Panc1 (cell line): ENCODE measurements around the gene ZNF526. TPM values are rescaled to one million over a fixed set of nuclear protein-coding genes. Genes with fewer than 3 reads are reported as not detected.
A peak's percentile ranks its signal among the peaks of the same experiment; 100 is the strongest.

Experiments
- ATAC-seq: fragments of 200-7000 bp; cut with Tn5 transposase; 2 replicates; pipeline ENCODE4 v1.9.1; 2020; ENCODE audit warnings: mild to moderate bottlenecking, moderate library complexity
- BruUV-seq: library from RNA; stranded (reverse); fragments of 400-500 nt; replicated peaks from 2 replicates; lab custom pipeline; 2021; lab: Mats Ljungman, UMichigan
- CTCF ChIA-PET: fragments of 300-600 bp; sonication (Branson Sonifier 250); formaldehyde crosslinking; loops from one replicate; lab custom pipeline; 2022; ENCODE audit warnings: antibody characterized with exemption; lab: Charles Lee
- POLR2A ChIA-PET: fragments of 300-600 bp; sonication (Branson Sonifier 250); formaldehyde crosslinking; loops from one replicate; lab custom pipeline; 2022; ENCODE audit warnings: antibody characterized with exemption; lab: Charles Lee
- DNase-seq: peaks from one replicate; pipeline ENCODE4 v3.0.0-alpha.2; 2010; ENCODE audit warnings: low read depth, low spot score
- H3K27ac ChIP-seq: 2 replicates; pipeline ENCODE4 v1.5.1; 2011; ENCODE audit warnings: mild to moderate bottlenecking, low read length, inconsistent platforms
- H3K27me3 ChIP-seq: fragments of 200-500 bp; sonication (Bioruptor generic); 2 replicates; pipeline ENCODE4 v1.6.0; 2014; ENCODE audit warnings: low read length, inconsistent platforms; ENCODE audit not compliant: control insufficient read depth, insufficient read depth
- H3K36me3 ChIP-seq: fragments of 200-500 bp; sonication (Bioruptor generic); 2 replicates; pipeline ENCODE4 v1.5.1; 2014; ENCODE audit warnings: inconsistent platforms, mild to moderate bottlenecking, low read length, moderate library complexity; ENCODE audit not compliant: control insufficient read depth, insufficient read depth
- H3K4me1 ChIP-seq: 2 replicates; pipeline ENCODE4 v1.5.1; 2011; ENCODE audit warnings: inconsistent platforms, mild to moderate bottlenecking, low read length, moderate library complexity; ENCODE audit not compliant: control insufficient read depth, insufficient read depth
- H3K4me3 ChIP-seq, 2 experiments: 2 replicates each; pipeline ENCODE4 v1.5.1; 2011 to 2012; ENCODE audit warnings: low read depth in 2 of 2, low read length in 2 of 2, mild to moderate bottlenecking in 2 of 2, inconsistent platforms in 1 of 2, moderate library complexity in 1 of 2
- H3K9me3 ChIP-seq: fragments of 200-500 bp; sonication (Bioruptor generic); 2 replicates; pipeline ENCODE4 v1.5.1; 2014; ENCODE audit warnings: low read depth, mild to moderate bottlenecking, inconsistent platforms, low read length, moderate library complexity; ENCODE audit not compliant: control insufficient read depth, insufficient read depth
- CTCF ChIP-seq: fragments of 450-650 bp; IDR thresholded peaks from 2 replicates; pipeline ENCODE4 v1.5.1; 2017; ENCODE audit warnings: mild to moderate bottlenecking
- POLR2AphosphoS5 ChIP-seq: IDR thresholded peaks from 2 replicates; pipeline ENCODE4 v1.6.1; 2012; ENCODE audit warnings: mild to moderate bottlenecking, low read depth, low read length, moderate library complexity
- REST ChIP-seq, 2 experiments: IDR thresholded peaks; 2 replicates each; pipeline ENCODE4 v1.6.1; 2011 to 2012; ENCODE audit warnings: low read depth in 2 of 2, control low read depth in 1 of 2, low read length in 1 of 2, mild to moderate bottlenecking in 1 of 2, moderate library complexity in 1 of 2; ENCODE audit not compliant: insufficient read depth in 1 of 2
- SIN3A ChIP-seq: IDR thresholded peaks from 2 replicates; pipeline ENCODE4 v1.6.1; 2012; ENCODE audit warnings: low read depth, mild to moderate bottlenecking, low read length, moderate library complexity, borderline replicate concordance; ENCODE audit not compliant: insufficient read depth
- TCF7L2 ChIP-seq: IDR thresholded peaks from 2 replicates; pipeline ENCODE4 v1.6.1; 2011; ENCODE audit warnings: mild to moderate bottlenecking, low read depth, low read length, inconsistent platforms
- in situ Hi-C: cut with HindIII; loops from 2 replicates; pipeline ENCODE4 v1.10.0; 2016; ENCODE audit warnings: low sequenced_read_pairs, low pct_unique_long_range_greater_than_20kb
- intact Hi-C: fragments of 100-400 bp; cut with micrococcal nuclease; formaldehyde crosslinking; loops from one replicate; pipeline ENCODE4 v1.10.0; 2022; ENCODE audit not compliant: unreplicated experiment
- total RNA-seq: library from RNA; stranded (reverse); gene quantifications from one replicate; pipeline ENCODE4 v1.2.1, GENCODE V29; 2021; ENCODE audit not compliant: unreplicated experiment

ZNF526 gene
- total RNA-seq, 1 experiment from 2014 or later = 10.5 TPM

- intact Hi-C loops (no loop called here), in situ Hi-C loops (no loop called here)
- Histone ChIP-seq H3K36me3 (no peaks in the 10 kb centered on the region; the same call in 1 of the 2 replicates), H3K4me3 (no peak overlapping the region), H3K4me1 (no peaks in the 10 kb centered on the region), H3K27ac (no peak overlapping the region), H3K9me3 (no peaks in the 10 kb centered on the region), H3K27me3 (no peaks in the 10 kb centered on the region)
- BruUV-seq = no TSS peak
- TF ChIP-seq CTCF = no peak
- no peak for TF ChIP-seq TCF7L2
- TF ChIP-seq POLR2AphosphoS5 = no peak
- TF ChIP-seq REST (IDR thresholded peaks at IDR 0.05; ENCODE audit: insufficient read depth in 1 of 2, low read depth in 2 of 2, low read length in 1 of 2) = no peak
- TF ChIP-seq SIN3A = no peak
- ChIA-PET CTCF (no interaction called here), POLR2A (no interaction called here)
- DNase-seq (no peak), ATAC-seq (peak; percentile 47)
Observed at GRCh38 chr19:42199440-42200115, 20.5 kb upstream of the ZNF526 start.

GRCh38 chr19:42200116-42200715 is 19.9 kb upstream of the ZNF526 start:
- TF ChIP-seq CTCF (no peak), POLR2AphosphoS5 (no peak), REST (IDR thresholded peaks at IDR 0.05; ENCODE audit: insufficient read depth in 1 of 2, low read depth in 2 of 2, low read length in 1 of 2) (no peak), TCF7L2 (no peak), SIN3A (no peak)

More at GRCh38 chr19:42200116-42200715, 19.9 kb upstream of the ZNF526 start:
- no peaks in the 10 kb centered on the region for H3K9me3 ChIP-seq
- no peak overlapping the region for H3K27ac ChIP-seq
- BruUV-seq = no TSS peak
- H3K36me3 ChIP-seq = no peaks in the 10 kb centered on the region; the same call in 1 of the 2 replicates
- ChIA-PET CTCF (no interaction called here), POLR2A (no interaction called here)
- in situ Hi-C loops (no loop called here), intact Hi-C loops (no loop called here)
- H3K4me3 ChIP-seq = no peak overlapping the region
- no peaks in the 10 kb centered on the region for H3K4me1 ChIP-seq
- H3K27me3 ChIP-seq = no peaks in the 10 kb centered on the region
- ATAC-seq (no peak), DNase-seq (no peak)
